Spleen (tissue), 11 donors: ENCODE measurements around the gene NAA80. TPM values are rescaled to one million over a fixed set of nuclear protein-coding genes. Genes with fewer than 3 reads are reported as not detected.
A peak's percentile ranks its signal among the peaks of the same experiment; 100 is the strongest.

Experiments used
- DNase-seq: peaks from one replicate; pipeline ENCODE4 v3.0.0-alpha.2; 2020
- H3K27ac ChIP-seq, 8 donors: fragments of 200-600 bp; sonication (generic) in 7 of 8; 1 replicate in 4 of 8; 2 replicates in 4 of 8; pipeline versions ENCODE4 v1.5.0 to v1.8.0; 2016 to 2021; ENCODE audit warnings: inconsistent platforms in 4 of 8, mild to moderate bottlenecking in 4 of 8, moderate library complexity in 1 of 8
- H3K27me3 ChIP-seq, 7 donors: fragments of 200-600 bp; sonication (generic) in 6 of 7; replicated peaks in 1 of 7; 1 replicate in 4 of 7; 2 replicates in 3 of 7; pipeline versions ENCODE4 v1.5.0 to v1.8.0; 2016 to 2021; ENCODE audit warnings: inconsistent platforms in 3 of 7, mild to moderate bottlenecking in 1 of 7
- H3K36me3 ChIP-seq, 6 donors: fragments of 200-600 bp; sonication (generic) in 5 of 6; 1 replicate in 4 of 6; 2 replicates in 2 of 6; pipeline versions ENCODE4 v1.5.0 to v1.8.0; 2016 to 2021; ENCODE audit warnings: inconsistent platforms in 2 of 6
- H3K4me1 ChIP-seq, 6 donors: fragments of 200-600 bp; sonication (generic) in 5 of 6; 1 replicate in 3 of 6; 2 replicates in 3 of 6; pipeline versions ENCODE4 v1.5.0 to v1.8.0; 2016 to 2021; ENCODE audit warnings: inconsistent platforms in 3 of 6
- H3K4me3 ChIP-seq, 8 donors: fragments of 200-600 bp; sonication (generic) in 7 of 8; 1 replicate in 4 of 8; 2 replicates in 4 of 8; pipeline versions ENCODE4 v1.5.0 to v1.8.0; 2016 to 2021; ENCODE audit warnings: inconsistent platforms in 4 of 8, mild to moderate bottlenecking in 4 of 8, moderate library complexity in 2 of 8
- H3K9me3 ChIP-seq, 8 donors: fragments of 200-600 bp; sonication (generic) in 7 of 8; 1 replicate in 4 of 8; 2 replicates in 4 of 8; pipeline versions ENCODE4 v1.5.0 to v1.8.0; 2016 to 2021; ENCODE audit warnings: inconsistent platforms in 4 of 8
- POLR2A ChIP-seq, 3 donors: fragments of 450-650 bp; IDR thresholded peaks; one replicate each; pipeline ENCODE4 v1.5.1; 2017; ENCODE audit warnings: antibody characterized with exemption in 3 of 3, mild to moderate bottlenecking in 1 of 3
- POLR2AphosphoS5 ChIP-seq, 3 donors: sonication (generic); formaldehyde crosslinking; IDR thresholded peaks; one replicate each; pipeline ENCODE4 v1.5.1; 2017; ENCODE audit warnings: antibody characterized with exemption in 3 of 3
- WGBS, 5 donors: extraction: QIAGEN DNeasy Blood & Tissue Kit in 3 of 5; methylation state at CpG; one replicate each; pipeline versions ENCODE4 v1.1.5 to v1.1.7; 2013 to 2018; 5-methylcytosine and 5-hydroxymethylcytosine counted together
- intact Hi-C: fragments of 100-400 bp; cut with DNase I; formaldehyde crosslinking; loops from one replicate; pipeline ENCODE4 v1.15.0; 2023; ENCODE audit warnings: low total_unique reads
- polyA plus RNA-seq, 3 donors: library from polyadenylated mRNA; stranded (reverse); fragments of 200-250 nt; gene quantifications; one replicate each; pipeline ENCODE4 v1.2.1, GENCODE V29; 2013
- total RNA-seq, 7 donors: library from RNA; depleted of rRNA in 3 of 7; stranded (reverse); fragments of >200 nt in 3 of 7; fragmentation: NEBNext Ultra II Directional in 4 of 7; extraction: Animal tissue kit (Norgen Biotek cat#: 25700) in 4 of 7; gene quantifications; one replicate each; pipeline versions ENCODE4 v1.1.0 to v1.2.1, GENCODE V29; 2016 to 2021
- TF ChIP-seq, protein P1 (sequence below), 11 experiments: fragments of 200-600 bp in 7 of 11; fragments of 450-650 bp in 4 of 11; sonication (generic) in 4 of 11; IDR thresholded peaks in 8 of 11; conservative IDR thresholded peaks in 3 of 11; 1 replicate in 7 of 11; 2 replicates in 4 of 11; pipeline versions ENCODE4 v1.4.0 to v1.8.0; 2016 to 2021; ENCODE audit warnings: antibody characterized with exemption in 11 of 11, inconsistent platforms in 4 of 11, mild to moderate bottlenecking in 1 of 11
- donor health status: healthy with polysubstance abuse.
- donor health status: DM: no; HTN: no; CAD: no; lungs with moderate emphysema.
- donor health status: DM: no; HTN: no; CAD: no.
- donor health status: Bipolar disorder and iron deficiency.
- donor health status: healthy.
- donor health status: DM: no; HTN: no; CAD: no.
- donor health status: DM: yes; HTN: yes; CAD: no.

The NAA80 gene
- total and polyA plus RNA-seq, 10 donors: 7.8 to 15.5 (median 12.8) TPM

- Histone ChIP-seq H3K27ac (peak within 1 kb of the TSS; percentile 92 to 99 (median 98)), H3K4me1 (peaks cover 44 to 89% (median 70%) of the 10 kb centered on the region in 6 donors), H3K9me3 (no peaks in the 10 kb centered on the region), H3K36me3 (peaks cover 0 to 3% (median 0%) of the 10 kb centered on the region in 6 donors), H3K27me3 (no peaks in the 10 kb centered on the region), H3K4me3 (peak within 1 kb of the TSS; percentile 55 to 86 (median 70))
- TF ChIP-seq POLR2A (IDR thresholded peaks at IDR 0.05) (peak in 2 of 3 donors; percentile 40 to 64), POLR2AphosphoS5 (IDR thresholded peaks at IDR 0.05) (peak; percentile 72 to 83 (median 79))
- TF ChIP-seq, protein P1, sequence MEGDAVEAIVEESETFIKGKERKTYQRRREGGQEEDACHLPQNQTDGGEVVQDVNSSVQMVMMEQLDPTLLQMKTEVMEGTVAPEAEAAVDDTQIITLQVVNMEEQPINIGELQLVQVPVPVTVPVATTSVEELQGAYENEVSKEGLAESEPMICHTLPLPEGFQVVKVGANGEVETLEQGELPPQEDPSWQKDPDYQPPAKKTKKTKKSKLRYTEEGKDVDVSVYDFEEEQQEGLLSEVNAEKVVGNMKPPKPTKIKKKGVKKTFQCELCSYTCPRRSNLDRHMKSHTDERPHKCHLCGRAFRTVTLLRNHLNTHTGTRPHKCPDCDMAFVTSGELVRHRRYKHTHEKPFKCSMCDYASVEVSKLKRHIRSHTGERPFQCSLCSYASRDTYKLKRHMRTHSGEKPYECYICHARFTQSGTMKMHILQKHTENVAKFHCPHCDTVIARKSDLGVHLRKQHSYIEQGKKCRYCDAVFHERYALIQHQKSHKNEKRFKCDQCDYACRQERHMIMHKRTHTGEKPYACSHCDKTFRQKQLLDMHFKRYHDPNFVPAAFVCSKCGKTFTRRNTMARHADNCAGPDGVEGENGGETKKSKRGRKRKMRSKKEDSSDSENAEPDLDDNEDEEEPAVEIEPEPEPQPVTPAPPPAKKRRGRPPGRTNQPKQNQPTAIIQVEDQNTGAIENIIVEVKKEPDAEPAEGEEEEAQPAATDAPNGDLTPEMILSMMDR (IDR thresholded peaks at IDR 0.05 in 8 of 11, conservative IDR thresholded peaks at IDR 0.05 in 3 of 11): no peak
- 0 to 9% (median 2%) methylated on average over 51 to 85 of the region's 85 CpGs for WGBS, 5 donors
- intact Hi-C loops: no loop called here
- DNase-seq: peak; percentile 96
Measured at GRCh38 chr3:50340448-50341329, 41.5 kb upstream of the NAA80 start, which contains the start of gene RASSF1. TSS of gene RASSF1 (minus strand) at chr3:50340836. CDS start at chr3:50340805, 31 bp downstream.

DNA sequence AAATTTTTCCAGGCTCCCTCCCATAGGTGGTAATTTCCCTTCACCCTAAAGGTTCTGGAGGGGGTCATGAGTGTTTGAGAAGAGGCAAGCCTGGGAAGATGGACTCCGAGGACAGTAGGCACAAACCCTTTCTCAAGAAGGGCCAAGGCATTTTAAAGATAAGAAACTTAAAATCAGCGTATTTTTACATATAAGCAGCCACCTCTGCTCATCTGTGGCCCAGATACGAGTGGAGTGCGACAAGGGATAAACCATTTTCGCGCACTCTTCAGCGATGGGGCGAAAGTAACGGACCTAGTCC is 40.9 kb upstream of the NAA80 start:
- Histone ChIP-seq H3K27ac (peak overlapping the region; percentile 92 to 99 (median 98)), H3K36me3 (peaks cover 0 to 8% (median 0%) of the 10 kb centered on the region in 6 donors), H3K4me1 (peaks cover 44 to 89% (median 70%) of the 10 kb centered on the region in 6 donors), H3K4me3 (peak overlapping the region; percentile 55 to 86 (median 70)), H3K27me3 (no peaks in the 10 kb centered on the region), H3K9me3 (no peaks in the 10 kb centered on the region)
- 9 to 19% (median 12%) methylated on average over 9 of the region's 9 CpGs for WGBS, 5 donors
- intact Hi-C loops: no loop called here
- no peak for TF ChIP-seq POLR2AphosphoS5 (IDR thresholded peaks at IDR 0.05)
- TF ChIP-seq, protein P1 (IDR thresholded peaks at IDR 0.05 in 8 of 11, conservative IDR thresholded peaks at IDR 0.05 in 3 of 11): no peak
- no peak for TF ChIP-seq POLR2A (IDR thresholded peaks at IDR 0.05)
- no peak for DNase-seq

DNA sequence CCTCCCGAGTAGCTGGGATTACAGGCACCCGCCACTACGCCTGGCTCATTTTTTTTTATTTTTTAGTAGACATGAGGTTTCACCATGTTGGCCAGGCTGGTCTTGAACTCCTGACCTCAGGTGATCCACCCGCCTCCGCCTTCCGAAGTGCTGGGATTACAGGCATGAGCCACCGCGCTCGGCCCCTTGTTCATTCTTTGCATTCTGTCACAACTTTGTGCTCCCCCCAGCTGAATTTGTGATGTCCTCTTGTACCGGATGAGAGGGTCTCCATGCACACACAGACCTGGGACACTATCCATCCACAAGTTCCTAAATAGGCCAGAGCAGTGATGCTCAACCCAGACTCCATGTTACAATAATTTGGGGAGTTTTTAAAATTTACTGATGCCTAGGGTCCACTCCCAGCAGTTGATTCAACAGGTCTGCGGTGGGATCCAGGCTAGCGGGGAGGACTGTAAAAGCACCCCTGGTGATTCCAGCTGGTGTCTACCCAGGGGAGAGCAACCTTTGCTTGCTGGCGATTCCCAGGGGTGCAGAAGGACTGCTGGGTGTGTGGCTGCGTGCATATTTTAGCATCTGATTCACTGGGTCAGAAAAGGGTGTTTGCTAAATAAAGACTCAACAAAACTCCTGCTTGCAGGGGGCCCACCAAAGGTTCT is 40.4 kb upstream of the NAA80 start:
- H3K4me3 ChIP-seq: peak overlapping the region; percentile 55 to 86 (median 70)
- H3K4me1 ChIP-seq: peaks cover 48 to 89% (median 72%) of the 10 kb centered on the region in 6 donors
- 39 to 61% (median 56%) methylated on average over 12 to 14 of the region's 14 CpGs for WGBS, 5 donors
- no peaks in the 10 kb centered on the region for H3K9me3 ChIP-seq
- H3K36me3 ChIP-seq: peaks cover 0 to 11% (median 0%) of the 10 kb centered on the region in 6 donors
- peak overlapping the region; percentile 92 to 99 (median 98) for H3K27ac ChIP-seq
- intact Hi-C loops: no loop called here
- no peak for TF ChIP-seq POLR2AphosphoS5 (IDR thresholded peaks at IDR 0.05)
- TF ChIP-seq, protein P1 (IDR thresholded peaks at IDR 0.05 in 8 of 11, conservative IDR thresholded peaks at IDR 0.05 in 3 of 11): no peak
- TF ChIP-seq POLR2A (IDR thresholded peaks at IDR 0.05): no peak
- no peaks in the 10 kb centered on the region for H3K27me3 ChIP-seq
- DNase-seq: peak; percentile 79
